Kidney (tissue), 14 donors: ENCODE data around the gene TOR1AIP1. TPM values are rescaled to one million over a fixed set of nuclear protein-coding genes. Genes with fewer than 3 reads are reported as not detected.

Experiments
- DNase-seq, 5 donors: peaks; one replicate each; pipeline ENCODE4 v3.0.0-alpha.2; 2013 to 2020
- FAIRE-seq: peaks from 2 replicates; lab custom pipeline; 2012; peaks lifted over from hg19 to GRCh38; lab: Jason Lieb, UNC
- H3K27ac ChIP-seq, 2 donors: one replicate each; pipeline ENCODE4 v1.7.0; 2013; ENCODE audit warnings: low read depth in 2 of 2, low read length in 2 of 2, inconsistent platforms in 1 of 2
- H3K27me3 ChIP-seq: one replicate; pipeline ENCODE4 v1.7.1; 2013; ENCODE audit warnings: low read length, inconsistent platforms; ENCODE audit not compliant: control insufficient read depth, insufficient read depth
- H3K36me3 ChIP-seq, 3 donors: one replicate each; pipeline versions ENCODE4 v1.7.0 to v1.7.1; 2013; ENCODE audit warnings: low read length in 3 of 3, control low read depth in 1 of 3, inconsistent platforms in 1 of 3; ENCODE audit not compliant: insufficient read depth in 3 of 3, control insufficient read depth in 2 of 3
- H3K4me1 ChIP-seq, 3 donors: one replicate each; pipeline versions ENCODE4 v1.7.0 to v1.7.1; 2013; ENCODE audit warnings: low read length in 3 of 3, inconsistent platforms in 1 of 3, low read depth in 1 of 3; ENCODE audit not compliant: control insufficient read depth in 2 of 3, insufficient read depth in 2 of 3
- H3K4me3 ChIP-seq, 3 donors: one replicate each; pipeline versions ENCODE4 v1.7.0 to v1.8.1; 2013; ENCODE audit warnings: low read length in 3 of 3, control low read depth in 1 of 3, inconsistent platforms in 1 of 3
- H3K9ac ChIP-seq, 3 donors: one replicate each; pipeline versions ENCODE4 v1.7.0 to v1.7.1; 2013; ENCODE audit warnings: low read length in 3 of 3, control low read depth in 1 of 3, inconsistent platforms in 1 of 3
- H3K9me3 ChIP-seq, 3 donors: one replicate each; pipeline versions ENCODE4 v1.7.0 to v1.7.1; 2013; ENCODE audit warnings: low read length in 3 of 3, control low read depth in 1 of 3, inconsistent platforms in 1 of 3; ENCODE audit not compliant: control insufficient read depth in 2 of 3, insufficient read depth in 1 of 3
- intact Hi-C: fragments of 100-400 bp; cut with DNase I; formaldehyde crosslinking; loops from one replicate; pipeline ENCODE4 v1.11.1; 2022
- polyA plus RNA-seq: library from polyadenylated mRNA; stranded (reverse); fragments of 350-450 nt; fragmentation: Illumina TruSeq; extraction: RNeasy Lipid Tissue Mini Kit (QIAGEN cat#74804); gene quantifications from one replicate; pipeline ENCODE4 v1.2.3, GENCODE V29; 2014; ENCODE audit warnings: low read depth, low replicate concordance; ENCODE audit not compliant: insufficient read depth
- total RNA-seq: library from RNA; stranded (reverse); fragmentation: NEBNext Ultra II Directional; extraction: Animal tissue kit (Norgen Biotek cat#: 25700); gene quantifications from one replicate; pipeline ENCODE4 v1.2.1, GENCODE V29; 2021
- TF ChIP-seq, protein P1 (sequence below): IDR thresholded peaks from 3 replicates; pipeline ENCODE4 v1.5.1; 2012; ENCODE audit warnings: mild to moderate bottlenecking, moderate library complexity, borderline replicate concordance; ENCODE audit not compliant: insufficient read depth; ENCODE audit errors: extremely low read depth
- donor health status: control.
- donor health status: control.
- donor health status: control.
- donor health status: control.
- donor health status: control.
- donor health status: DM: yes; HTN: yes; CAD: no.
- donor health status: Normal renal cell carcinoma (clear cell type).

TOR1AIP1 gene
- total and polyA plus RNA-seq, 2 donors from 2014 or later, result 20.8 to 44.2 TPM

DNA sequence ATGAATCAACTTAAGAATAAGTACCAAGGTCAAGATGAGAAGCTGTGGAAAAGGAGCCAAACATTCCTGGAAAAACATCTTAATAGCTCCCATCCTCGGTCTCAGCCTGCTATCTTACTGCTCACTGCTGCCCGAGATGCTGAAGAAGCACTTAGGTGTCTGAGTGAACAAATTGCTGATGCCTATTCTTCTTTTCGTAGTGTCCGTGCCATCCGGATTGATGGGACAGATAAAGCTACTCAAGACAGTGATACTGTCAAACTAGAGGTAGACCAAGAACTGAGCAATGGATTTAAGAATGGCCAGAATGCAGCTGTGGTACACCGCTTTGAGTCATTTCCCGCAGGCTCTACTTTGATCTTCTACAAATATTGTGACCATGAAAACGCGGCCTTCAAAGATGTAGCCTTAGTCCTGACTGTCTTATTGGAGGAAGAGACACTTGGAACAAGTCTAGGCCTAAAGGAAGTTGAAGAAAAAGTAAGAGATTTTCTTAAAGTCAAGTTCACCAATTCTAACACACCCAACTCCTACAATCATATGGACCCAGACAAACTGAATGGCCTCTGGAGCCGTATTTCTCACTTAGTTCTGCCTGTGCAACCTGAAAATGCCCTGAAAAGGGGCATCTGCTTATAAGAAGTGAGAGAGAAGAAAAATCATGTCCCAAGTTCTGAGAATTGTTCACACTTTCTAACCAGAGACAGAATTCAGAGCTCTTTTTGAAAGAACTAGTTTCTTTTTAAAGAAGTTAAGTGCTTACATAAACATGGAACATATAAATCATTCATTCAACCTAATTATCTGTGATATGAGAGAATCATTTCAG lies 35.7 kb downstream of the TOR1AIP1 start:
- Histone ChIP-seq H3K27ac (no peak overlapping the region), H3K27me3 (no peaks in the 10 kb centered on the region), H3K36me3 (peaks cover 2 to 24% (median 12%) of the 10 kb centered on the region in 3 donors), H3K4me1 (no peaks in the 10 kb centered on the region), H3K4me3 (no peak overlapping the region), H3K9me3 (no peaks in the 10 kb centered on the region), H3K9ac (no peak overlapping the region)
- DNase-seq (no peak), FAIRE-seq (no peak)
- TF ChIP-seq, protein P1, sequence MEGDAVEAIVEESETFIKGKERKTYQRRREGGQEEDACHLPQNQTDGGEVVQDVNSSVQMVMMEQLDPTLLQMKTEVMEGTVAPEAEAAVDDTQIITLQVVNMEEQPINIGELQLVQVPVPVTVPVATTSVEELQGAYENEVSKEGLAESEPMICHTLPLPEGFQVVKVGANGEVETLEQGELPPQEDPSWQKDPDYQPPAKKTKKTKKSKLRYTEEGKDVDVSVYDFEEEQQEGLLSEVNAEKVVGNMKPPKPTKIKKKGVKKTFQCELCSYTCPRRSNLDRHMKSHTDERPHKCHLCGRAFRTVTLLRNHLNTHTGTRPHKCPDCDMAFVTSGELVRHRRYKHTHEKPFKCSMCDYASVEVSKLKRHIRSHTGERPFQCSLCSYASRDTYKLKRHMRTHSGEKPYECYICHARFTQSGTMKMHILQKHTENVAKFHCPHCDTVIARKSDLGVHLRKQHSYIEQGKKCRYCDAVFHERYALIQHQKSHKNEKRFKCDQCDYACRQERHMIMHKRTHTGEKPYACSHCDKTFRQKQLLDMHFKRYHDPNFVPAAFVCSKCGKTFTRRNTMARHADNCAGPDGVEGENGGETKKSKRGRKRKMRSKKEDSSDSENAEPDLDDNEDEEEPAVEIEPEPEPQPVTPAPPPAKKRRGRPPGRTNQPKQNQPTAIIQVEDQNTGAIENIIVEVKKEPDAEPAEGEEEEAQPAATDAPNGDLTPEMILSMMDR, result no peak
- intact Hi-C loops, result no loop called here

DNA sequence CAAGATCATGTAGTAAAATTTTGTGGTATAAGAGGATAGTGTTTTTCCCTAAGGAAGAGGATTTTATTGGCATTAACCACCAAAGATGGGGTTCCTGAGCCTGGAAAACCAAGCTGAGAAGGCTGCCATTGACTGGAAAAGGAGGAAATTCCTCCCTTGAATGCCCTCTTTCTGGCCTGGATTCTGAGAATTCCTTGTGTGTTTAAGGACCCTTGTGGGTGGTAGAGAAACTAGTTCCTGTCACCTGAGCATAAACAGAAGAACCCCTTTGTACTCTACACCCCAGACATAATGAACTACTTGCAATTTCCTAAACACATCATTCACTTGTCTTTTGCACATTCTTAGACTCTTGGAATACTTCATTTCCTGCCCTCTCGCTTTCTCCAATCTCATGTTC lies 39.4 kb downstream of the TOR1AIP1 start:
- H3K9me3 ChIP-seq, result no peaks in the 10 kb centered on the region
- H3K4me3 ChIP-seq, result no peak overlapping the region
- FAIRE-seq (no peak), DNase-seq (peak in 1 of 5 donors; percentile 12)
- H3K36me3 ChIP-seq, result peaks cover 2 to 18% (median 10%) of the 10 kb centered on the region in 3 donors
- H3K9ac ChIP-seq, result no peak overlapping the region
- intact Hi-C loops, result no loop called here
- TF ChIP-seq, protein P1, result no peak
- no peak overlapping the region for H3K27ac ChIP-seq
- no peaks in the 10 kb centered on the region for H3K4me1 ChIP-seq
- no peaks in the 10 kb centered on the region for H3K27me3 ChIP-seq

DNA sequence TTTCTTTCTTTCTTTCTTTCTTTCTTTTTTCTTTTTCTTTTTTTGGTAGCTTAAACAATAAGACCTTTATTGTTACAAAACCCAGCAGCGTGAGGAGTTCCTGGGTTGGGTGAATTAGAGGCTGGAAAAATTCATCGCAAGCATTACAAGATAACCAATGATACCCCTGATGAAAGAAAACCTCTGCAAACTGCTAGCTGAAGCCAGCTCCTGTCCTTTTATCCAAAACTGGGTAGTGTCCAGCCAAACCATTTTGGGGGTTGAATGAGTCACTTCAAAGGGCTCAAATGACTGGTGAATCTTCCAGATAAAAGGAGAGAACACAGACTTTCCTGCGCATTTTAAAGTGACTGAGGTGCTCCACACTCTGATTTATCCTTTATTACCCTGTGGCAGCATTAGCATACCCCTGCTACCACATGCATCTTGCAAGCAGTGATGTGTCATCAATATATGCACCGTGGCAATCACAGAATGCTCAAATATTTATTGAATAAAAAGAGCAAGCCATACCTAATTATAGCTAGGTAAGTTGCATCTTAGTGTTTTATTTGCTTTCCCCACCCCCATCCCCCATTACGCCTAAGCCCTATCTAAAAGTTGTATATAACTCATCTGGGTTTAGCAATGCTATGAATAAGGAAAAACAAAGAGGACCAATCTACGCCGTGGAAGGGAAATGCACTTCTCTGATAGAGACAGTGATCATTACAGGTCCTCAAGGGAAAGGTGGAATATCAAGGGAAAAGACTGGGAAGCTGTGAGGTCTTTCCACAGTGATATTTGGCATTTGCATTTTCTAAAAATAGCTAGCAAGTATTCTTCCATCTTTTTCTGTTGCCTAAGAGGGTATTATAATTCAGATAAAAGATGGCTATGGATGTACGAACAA lies 40.1 kb downstream of the TOR1AIP1 start:
- no peaks in the 10 kb centered on the region for H3K27me3 ChIP-seq
- no peak for DNase-seq
- H3K36me3 ChIP-seq, result peaks cover 2 to 18% (median 10%) of the 10 kb centered on the region in 3 donors
- no peaks in the 10 kb centered on the region for H3K4me1 ChIP-seq
- intact Hi-C loops, result no loop called here
- no peak overlapping the region for H3K27ac ChIP-seq
- TF ChIP-seq, protein P1, result no peak
- H3K9ac ChIP-seq, result no peak overlapping the region
- H3K4me3 ChIP-seq, result no peak overlapping the region
- no peaks in the 10 kb centered on the region for H3K9me3 ChIP-seq
- no peak for FAIRE-seq
